Ovary (tissue), 9 donors: ENCODE measurements around the gene TPM2. TPM values are rescaled to one million over a fixed set of nuclear protein-coding genes. Genes with fewer than 3 reads are reported as not detected.

Experiments used
- DNase-seq, 5 donors: peaks; one replicate each; pipeline ENCODE4 v3.0.0-alpha.2; 2019 to 2020
- H3K27ac ChIP-seq, 2 donors: fragments of 200-600 bp; one replicate each; pipeline versions ENCODE4 v1.5.1 to v1.8.0; 2019 to 2022
- H3K27me3 ChIP-seq: fragments of 200-600 bp; one replicate; pipeline ENCODE4 v1.8.0; 2022
- H3K36me3 ChIP-seq: fragments of 200-600 bp; sonication (generic); one replicate; pipeline ENCODE4 v1.5.1; 2019
- H3K4me1 ChIP-seq: one replicate; pipeline ENCODE4 v1.8.1; 2013; ENCODE audit warnings: mild to moderate bottlenecking, moderate library complexity; ENCODE audit not compliant: insufficient read depth
- H3K4me3 ChIP-seq: fragments of 200-600 bp; sonication (generic); one replicate; pipeline ENCODE4 v1.5.1; 2017
- H3K9me3 ChIP-seq, 2 donors: fragments of 200-600 bp in 1 of 2; sonication (generic) in 1 of 2; one replicate each; pipeline versions ENCODE4 v1.5.1 to v1.8.1; 2013 to 2019; ENCODE audit warnings: mild to moderate bottlenecking in 1 of 2, moderate library complexity in 1 of 2
- EP300 ChIP-seq: sonication (generic); formaldehyde crosslinking; IDR thresholded peaks from one replicate; pipeline ENCODE4 v1.6.1; 2017; ENCODE audit warnings: antibody characterized with exemption
- POLR2A ChIP-seq: fragments of 450-650 bp; IDR thresholded peaks from one replicate; pipeline ENCODE4 v1.6.1; 2017; ENCODE audit warnings: antibody characterized with exemption, mild to moderate bottlenecking, moderate library complexity
- WGBS, 3 donors: extraction: QIAGEN DNeasy Blood & Tissue Kit in 1 of 3; methylation state at CpG; one replicate each; pipeline versions ENCODE4 v1.1.5 to v1.1.7; 2013 to 2017; 5-methylcytosine and 5-hydroxymethylcytosine counted together
- intact Hi-C, 4 donors: fragments of 100-400 bp; cut with DNase I; formaldehyde crosslinking; loops; one replicate each; pipeline versions ENCODE4 v1.11.0 to v1.15.1; 2022 to 2023
- polyA plus RNA-seq, 2 donors: library from polyadenylated mRNA; stranded (reverse); fragments of 200-250 nt in 1 of 2; fragments of 350-450 nt in 1 of 2; fragmentation: Illumina TruSeq in 1 of 2; extraction: RNeasy Lipid Tissue Mini Kit (QIAGEN cat#74804) in 1 of 2; gene quantifications; one replicate each; pipeline ENCODE4 v1.2.3, GENCODE V29; 2013 to 2014
- total RNA-seq, 7 donors: library from RNA; depleted of rRNA in 2 of 7; stranded (reverse); fragments of >200 nt in 2 of 7; fragmentation: NEBNext Ultra II Directional in 3 of 7; extraction: Animal tissue kit (Norgen Biotek cat#: 25700) in 3 of 7; gene quantifications; one replicate each; pipeline versions ENCODE4 v1.1.0 to v1.2.4, GENCODE V29; 2016 to 2023
- TF ChIP-seq, protein P1 (sequence below), 3 donors: fragments of 450-650 bp in 2 of 3; fragments of 200-600 bp in 1 of 3; IDR thresholded peaks; one replicate each; pipeline versions ENCODE4 v1.5.1 to v1.8.0; 2016 to 2022; ENCODE audit warnings: antibody characterized with exemption in 3 of 3, mild to moderate bottlenecking in 1 of 3
- donor health status: DM: no; HTN: no; CAD: no; lungs with moderate emphysema.
- donor health status: DM: no; HTN: no; CAD: no.
- donor health status: Bipolar disorder and iron deficiency.
- donor health status: DM: yes; HTN: yes; CAD: no.
- donor health status: DM: no; HTN: no; CAD: no.
- donor health status: DM: yes; HTN: yes; CAD: no.

TPM2 gene
- total and polyA plus RNA-seq, 9 donors: 179 to 853 (median 414) TPM

GRCh38 chr9:35688558-35689541 lies 875 bp downstream of the TPM2 start:
- peak overlapping the region; percentile 66 for H3K4me3 ChIP-seq
- peak overlapping the region; percentile 46 to 93 for H3K27ac ChIP-seq
- TF ChIP-seq POLR2A (no peak), EP300 (no peak)
- TF ChIP-seq, protein P1, sequence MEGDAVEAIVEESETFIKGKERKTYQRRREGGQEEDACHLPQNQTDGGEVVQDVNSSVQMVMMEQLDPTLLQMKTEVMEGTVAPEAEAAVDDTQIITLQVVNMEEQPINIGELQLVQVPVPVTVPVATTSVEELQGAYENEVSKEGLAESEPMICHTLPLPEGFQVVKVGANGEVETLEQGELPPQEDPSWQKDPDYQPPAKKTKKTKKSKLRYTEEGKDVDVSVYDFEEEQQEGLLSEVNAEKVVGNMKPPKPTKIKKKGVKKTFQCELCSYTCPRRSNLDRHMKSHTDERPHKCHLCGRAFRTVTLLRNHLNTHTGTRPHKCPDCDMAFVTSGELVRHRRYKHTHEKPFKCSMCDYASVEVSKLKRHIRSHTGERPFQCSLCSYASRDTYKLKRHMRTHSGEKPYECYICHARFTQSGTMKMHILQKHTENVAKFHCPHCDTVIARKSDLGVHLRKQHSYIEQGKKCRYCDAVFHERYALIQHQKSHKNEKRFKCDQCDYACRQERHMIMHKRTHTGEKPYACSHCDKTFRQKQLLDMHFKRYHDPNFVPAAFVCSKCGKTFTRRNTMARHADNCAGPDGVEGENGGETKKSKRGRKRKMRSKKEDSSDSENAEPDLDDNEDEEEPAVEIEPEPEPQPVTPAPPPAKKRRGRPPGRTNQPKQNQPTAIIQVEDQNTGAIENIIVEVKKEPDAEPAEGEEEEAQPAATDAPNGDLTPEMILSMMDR (IDR thresholded peaks at IDR 0.05): no peak
- peaks cover 15% of the 10 kb centered on the region for H3K4me1 ChIP-seq
- H3K36me3 ChIP-seq: no peaks in the 10 kb centered on the region
- H3K27me3 ChIP-seq: no peaks in the 10 kb centered on the region
- intact Hi-C loops: loop anchor here in 1 of 4 donors (2.0 kb wide), 1 partner anchor 30 kb away; the partner anchor contains the start of genes CCDC107 and RMRP
- DNase-seq: no peak
- no peaks in the 10 kb centered on the region for H3K9me3 ChIP-seq
- 7 to 12% (median 10%) methylated on average over 12 of the region's 12 CpGs for WGBS, 3 donors

GRCh38 chr9:35687972-35688557 lies 1.7 kb downstream of the TPM2 start:
- Histone ChIP-seq H3K4me1 (peaks cover 15% of the 10 kb centered on the region), H3K4me3 (peak overlapping the region; percentile 66), H3K27ac (peak overlapping the region; percentile 46 to 93), H3K9me3 (no peaks in the 10 kb centered on the region), H3K36me3 (no peaks in the 10 kb centered on the region), H3K27me3 (no peaks in the 10 kb centered on the region)
- TF ChIP-seq EP300: no peak
- TF ChIP-seq POLR2A: no peak
- TF ChIP-seq, protein P1 (IDR thresholded peaks at IDR 0.05): no peak
- intact Hi-C loops: loop anchor here in 1 of 4 donors (2.0 kb wide), 1 partner anchor 29 kb away; the partner anchor contains the start of genes CCDC107 and RMRP
- 19 to 39% (median 28%) methylated on average over 2 of the region's 2 CpGs for WGBS, 3 donors
- DNase-seq: no peak

GRCh38 chr9:35687306-35687705 lies 2.4 kb downstream of the TPM2 start:
- peak overlapping the region; percentile 66 for H3K4me3 ChIP-seq
- 35 to 38% (median 36%) methylated on average over 2 of the region's 2 CpGs for WGBS, 3 donors
- H3K27ac ChIP-seq: peak overlapping the region; percentile 16 to 50
- H3K9me3 ChIP-seq: no peaks in the 10 kb centered on the region
- intact Hi-C loops: no loop called here
- TF ChIP-seq POLR2A (no peak), EP300 (no peak)
- TF ChIP-seq, protein P1 (IDR thresholded peaks at IDR 0.05): no peak
- no peaks in the 10 kb centered on the region for H3K36me3 ChIP-seq
- peaks cover 15% of the 10 kb centered on the region for H3K4me1 ChIP-seq
- H3K27me3 ChIP-seq: no peaks in the 10 kb centered on the region
- DNase-seq: no peak
